Astrocyte of the spinal cord (primary cell): Measurements from ENCODE around the gene IFI30.

Source experiments
- DNase-seq: peaks from one replicate; pipeline ENCODE4 v3.0.0; 2011; ENCODE audit warnings: low read depth, low spot score
- H3K4me3 ChIP-seq: 2 replicates; pipeline ENCODE4 v1.5.1; 2011; ENCODE audit warnings: low read depth, mild to moderate bottlenecking, low read length, moderate library complexity
- CTCF ChIP-seq: IDR thresholded peaks from 2 replicates; pipeline ENCODE4 v1.5.1; 2012; ENCODE audit warnings: low read depth, mild to moderate bottlenecking, low read length, inconsistent platforms
- in situ Hi-C: cut with HindIII; loops from 2 replicates; pipeline ENCODE4 v1.10.0; 2017; ENCODE audit warnings: low sequenced_read_pairs

Gene IFI30

GRCh38 chr19:18131841-18132596 lies 41.6 kb upstream of the IFI30 start:
- no peak overlapping the region for H3K4me3 ChIP-seq
- TF ChIP-seq CTCF: no peak
- in situ Hi-C loops: no loop called here
- no peak for DNase-seq

- H3K4me3 ChIP-seq: no peak overlapping the region
- no peak for DNase-seq
- TF ChIP-seq CTCF: no peak
- in situ Hi-C loops: no loop called here
Measured at GRCh38 chr19:18135712-18136584, 37.7 kb upstream of the IFI30 start.

GRCh38 chr19:18137242-18137641 lies 36.4 kb upstream of the IFI30 start:
- DNase-seq: no peak
- in situ Hi-C loops: no loop called here
- TF ChIP-seq CTCF: no peak
- no peak overlapping the region for H3K4me3 ChIP-seq

DNA sequence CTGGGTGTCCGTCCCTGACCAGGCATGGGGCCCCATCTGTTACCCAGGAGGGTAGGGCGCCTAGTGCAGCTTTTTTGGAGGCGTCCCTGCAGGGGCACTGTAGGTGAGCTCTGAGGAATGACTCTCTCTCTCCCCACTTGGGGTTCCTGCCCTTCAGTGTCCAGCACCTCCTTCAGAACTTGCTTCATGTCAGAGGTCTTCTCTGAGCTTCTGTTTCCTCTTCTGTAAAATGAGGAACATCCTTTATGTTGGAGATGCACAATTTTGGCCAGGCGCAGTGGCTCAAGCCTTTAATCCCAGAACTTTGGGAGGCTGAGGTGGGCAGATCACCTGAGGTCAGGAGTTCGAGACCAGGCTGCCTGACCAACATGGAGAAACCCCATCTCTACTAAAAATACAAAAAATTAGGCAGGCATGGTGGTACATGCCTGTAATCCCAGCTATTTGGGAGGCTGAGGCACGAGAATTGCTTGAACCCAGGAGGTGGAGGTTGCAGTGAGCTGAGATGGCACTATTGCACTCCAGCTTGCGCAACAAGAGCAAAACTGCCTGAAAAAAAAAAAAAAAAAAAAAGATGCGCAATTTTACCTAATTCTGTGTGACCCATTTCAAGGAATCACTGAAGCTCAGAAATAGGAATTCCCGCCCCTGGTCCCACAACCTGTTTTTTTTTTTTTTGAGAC lies 35.8 kb upstream of the IFI30 start:
- H3K4me3 ChIP-seq: no peak overlapping the region
- in situ Hi-C loops: no loop called here
- DNase-seq: no peak
- TF ChIP-seq CTCF: no peak

- no peak for TF ChIP-seq CTCF
- no peak overlapping the region for H3K4me3 ChIP-seq
- no peak for DNase-seq
- in situ Hi-C loops: no loop called here
Measured at GRCh38 chr19:18140473-18140872, 33.1 kb upstream of the IFI30 start.

DNA sequence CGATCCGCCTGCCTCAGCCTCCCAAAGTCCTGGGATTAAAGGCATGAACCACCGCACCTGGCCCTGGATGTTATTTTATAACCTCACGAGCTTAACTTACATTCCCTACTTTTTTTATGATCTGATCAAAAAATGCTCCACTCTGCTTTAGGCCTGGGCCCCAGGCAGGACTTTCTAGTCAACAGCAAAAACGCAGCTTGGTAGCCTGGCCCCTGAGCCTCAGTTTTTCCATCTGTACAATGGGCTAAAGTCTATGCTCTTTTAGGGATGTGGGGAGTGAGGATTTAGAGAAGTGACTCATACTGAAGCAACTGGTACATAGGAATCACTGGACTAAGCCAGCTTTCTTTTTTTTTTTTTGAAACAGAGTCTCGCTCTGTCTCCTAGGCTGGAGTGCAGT lies 32.6 kb upstream of the IFI30 start:
- DNase-seq: no peak
- in situ Hi-C loops: no loop called here
- no peak for TF ChIP-seq CTCF
- no peak overlapping the region for H3K4me3 ChIP-seq
